ENCODE measurements around the gene KYAT1.

KYAT1 gene

GRCh38 chr9:128881884-128882676 is at the start of gene KYAT1, which contains the start of gene LRRC8A:
TSS of gene KYAT1 (minus strand) at chr9:128881950. CDS start at chr9:128845405, 36,545 bp downstream.
TSS of gene LRRC8A (plus strand) at chr9:128882133. CDS start at chr9:128907165, 25,032 bp downstream.
- peak; percentile 96 for DNase-seq (ENCODE audit: low spot score)

- DNase-seq (ENCODE audit: low spot score): no peak
These were observed 47.8 kb upstream of the KYAT1 start for GRCh38 chr9:128929560-128929959.

- no peak for DNase-seq (ENCODE audit: low spot score)
These were observed 46.9 kb upstream of the KYAT1 start for GRCh38 chr9:128928624-128929023.

- DNase-seq (ENCODE audit: low spot score): no peak
These were observed 46.1 kb upstream of the KYAT1 start for GRCh38 chr9:128927731-128928411.

GRCh38 chr9:128923493-128923883 is 41.7 kb upstream of the KYAT1 start:
- DNase-seq (ENCODE audit: low spot score): no peak

GRCh38 chr9:128921881-128922763 is 40.4 kb upstream of the KYAT1 start:
- DNase-seq (ENCODE audit: low spot score): no peak

GRCh38 chr9:128920381-128921058 is 38.8 kb upstream of the KYAT1 start, which contains the start of gene PHYHD1:
TSS of gene PHYHD1 (plus strand) at chr9:128920982. CDS start at chr9:128922324, 1,342 bp downstream.
- DNase-seq (ENCODE audit: low spot score): peak; percentile 80

- no peak for DNase-seq (ENCODE audit: low spot score)
These were observed 37.8 kb upstream of the KYAT1 start for GRCh38 chr9:128919402-128920089.

GRCh38 chr9:128918921-128919320 is 37.2 kb upstream of the KYAT1 start:
- DNase-seq (ENCODE audit: low spot score): no peak

- DNase-seq (ENCODE audit: low spot score): peak; percentile 73
These were observed 35.5 kb upstream of the KYAT1 start for GRCh38 chr9:128917151-128917849.

- DNase-seq (ENCODE audit: low spot score): no peak
These were observed 35.0 kb upstream of the KYAT1 start for GRCh38 chr9:128916745-128917144.

- no peak for DNase-seq (ENCODE audit: low spot score)
These were observed 34.5 kb upstream of the KYAT1 start for GRCh38 chr9:128916204-128916603.

GRCh38 chr9:128913995-128914772 is 32.4 kb upstream of the KYAT1 start:
- no peak for DNase-seq (ENCODE audit: low spot score)

GRCh38 chr9:128913048-128913900 is 31.5 kb upstream of the KYAT1 start:
- no peak for DNase-seq (ENCODE audit: low spot score)

GRCh38 chr9:128912270-128912853 is 30.6 kb upstream of the KYAT1 start:
- DNase-seq (ENCODE audit: low spot score): no peak

- no peak for DNase-seq (ENCODE audit: low spot score)
These were observed 29.8 kb upstream of the KYAT1 start for GRCh38 chr9:128911529-128912035.

- DNase-seq (ENCODE audit: low spot score): no peak
These were observed 29.2 kb upstream of the KYAT1 start for GRCh38 chr9:128910906-128911305.

GRCh38 chr9:128909859-128910258 is 28.1 kb upstream of the KYAT1 start:
- DNase-seq (ENCODE audit: low spot score): no peak

All from globus pallidus (tissue), 1 donor.